HepG2 (cell line): Measurements from ENCODE around the gene MRPL48. TPM values are rescaled to one million over a fixed set of nuclear protein-coding genes. Genes with fewer than 3 reads are reported as not detected.
A peak's percentile ranks its signal among the peaks of the same experiment; 100 is the strongest.

Experiments used
- CEBPB ChIP-seq: IDR thresholded peaks from 2 replicates; pipeline ENCODE4 v1.6.1; 2011; ENCODE audit warnings: low read depth, low read length, improper control_type of control experiment, borderline replicate concordance
- EHMT2 ChIP-seq: fragments of 200-600 bp; sonication (generic); IDR thresholded peaks from 2 replicates; pipeline ENCODE4 v1.7.0; 2017; ENCODE audit warnings: antibody characterized with exemption, low read depth, low read length, borderline replicate concordance
- FOXA3 ChIP-seq: IDR thresholded peaks from 2 replicates; pipeline ENCODE4 v1.6.1; 2016; ENCODE audit warnings: missing genetic modification reagents, missing compliant biosample characterization
- GABPB1 ChIP-seq: IDR thresholded peaks from 2 replicates; pipeline ENCODE4 v1.6.1; 2016; ENCODE audit warnings: mild to moderate bottlenecking, missing genetic modification reagents, moderate library complexity, missing compliant biosample characterization
- GZF1 ChIP-seq: sonication (generic); formaldehyde crosslinking; IDR thresholded peaks from 2 replicates; pipeline ENCODE4 v1.5.1; 2020; ENCODE audit warnings: mild to moderate bottlenecking, missing genetic modification reagents
- KLF16 ChIP-seq, 2 experiments: sonication (generic) in 1 of 2; formaldehyde crosslinking in 1 of 2; IDR thresholded peaks; 2 replicates each; pipeline versions ENCODE4 v1.6.1 to v1.8.0; 2016 to 2023; ENCODE audit warnings: missing genetic modification reagents in 2 of 2, missing compliant biosample characterization in 1 of 2
- ONECUT2 ChIP-seq: sonication (generic); formaldehyde crosslinking; IDR thresholded peaks from 2 replicates; pipeline ENCODE4 v1.4.0; 2020; ENCODE audit warnings: missing genetic modification reagents
- PHF8 ChIP-seq: sonication (generic); formaldehyde crosslinking; IDR thresholded peaks from 2 replicates; pipeline ENCODE4 v1.5.0; 2020; ENCODE audit warnings: missing genetic modification reagents
- REPIN1 ChIP-seq: sonication (generic); formaldehyde crosslinking; IDR thresholded peaks from 2 replicates; pipeline ENCODE4 v1.8.0; 2022; ENCODE audit warnings: missing genetic modification reagents, low read depth, mild to moderate bottlenecking, borderline replicate concordance
- ZBTB4 ChIP-seq: sonication (generic); formaldehyde crosslinking; IDR thresholded peaks from 2 replicates; pipeline ENCODE4 v1.4.0; 2020; ENCODE audit warnings: missing genetic modification reagents, mild to moderate bottlenecking, borderline replicate concordance
- ZEB1 ChIP-seq: IDR thresholded peaks from 2 replicates; pipeline ENCODE4 v1.6.1; 2012; ENCODE audit warnings: mild to moderate bottlenecking, low read depth, inconsistent platforms; ENCODE audit not compliant: insufficient replicate concordance
- ZKSCAN5 ChIP-seq: sonication (generic); formaldehyde crosslinking; IDR thresholded peaks from 2 replicates; pipeline ENCODE4 v1.5.1; 2020; ENCODE audit warnings: mild to moderate bottlenecking, missing genetic modification reagents
- ZNF382 ChIP-seq: sonication (generic); formaldehyde crosslinking; IDR thresholded peaks from 2 replicates; pipeline ENCODE4 v1.5.0; 2020; ENCODE audit warnings: missing genetic modification reagents, mild to moderate bottlenecking, borderline replicate concordance
- ZNF547 ChIP-seq: sonication (generic); formaldehyde crosslinking; IDR thresholded peaks from 2 replicates; pipeline ENCODE4 v1.5.1; 2020; ENCODE audit warnings: mild to moderate bottlenecking, missing genetic modification reagents
- ZNF563 ChIP-seq: sonication (generic); formaldehyde crosslinking; IDR thresholded peaks from 2 replicates; pipeline ENCODE4 v1.8.0; 2022; ENCODE audit warnings: mild to moderate bottlenecking, moderate library complexity, missing genetic modification reagents
- ZNF768 ChIP-seq: sonication (generic); formaldehyde crosslinking; IDR thresholded peaks from 2 replicates; pipeline ENCODE4 v1.4.0; 2020; ENCODE audit warnings: missing genetic modification reagents
- polyA plus RNA-seq, 8 experiments: library from polyadenylated mRNA; depleted of rRNA in 3 of 8; stranded (reverse) in 7 of 8; unstranded in 1 of 8; fragments of >200 nt; fragmentation: Illumina TruSeq in 4 of 8; extraction: Trizol in 4 of 8; gene quantifications; 2 replicates each; pipeline versions ENCODE4 v1.2.1 to v1.2.3, GENCODE V29; 2011 to 2016; ENCODE audit warnings: low read depth in 4 of 8, missing spikeins in 1 of 8, mixed read lengths in 1 of 8; ENCODE audit not compliant: insufficient read depth in 1 of 8
- total RNA-seq, 5 experiments: library from RNA; depleted of rRNA; stranded (reverse); fragments of >200 nt; fragmentation: Illumina TruSeq; extraction: Trizol; gene quantifications; 2 replicates each; pipeline ENCODE4 v1.2.3, GENCODE V29; 2016; ENCODE audit warnings: low read depth in 1 of 5
- TF ChIP-seq, protein P1 (sequence below): sonication (generic); formaldehyde crosslinking; IDR thresholded peaks from 2 replicates; pipeline ENCODE4 v1.5.0; 2020; ENCODE audit warnings: mild to moderate bottlenecking, missing genetic modification reagents
- TF ChIP-seq, protein P2 (sequence below): sonication (generic); formaldehyde crosslinking; IDR thresholded peaks from 2 replicates; pipeline ENCODE4 v1.8.1; 2023; ENCODE audit warnings: missing genetic modification reagents, inconsistent platforms, borderline replicate concordance
- TF ChIP-seq, protein P3 (sequence below): sonication (generic); formaldehyde crosslinking; IDR thresholded peaks from 2 replicates; pipeline ENCODE4 v1.5.0; 2020; ENCODE audit warnings: missing genetic modification reagents

The MRPL48 gene
- total and polyA plus RNA-seq, 2 of the 13 experiments (the other 11 are each of a cell fraction or from before 2014, with no cell fraction given) = 61.2 to 67.9 TPM

GRCh38 chr11:73760679-73761402 is 26.8 kb upstream of the MRPL48 start, which contains the start of gene RAB6A (continued):
- TF ChIP-seq, protein P1, sequence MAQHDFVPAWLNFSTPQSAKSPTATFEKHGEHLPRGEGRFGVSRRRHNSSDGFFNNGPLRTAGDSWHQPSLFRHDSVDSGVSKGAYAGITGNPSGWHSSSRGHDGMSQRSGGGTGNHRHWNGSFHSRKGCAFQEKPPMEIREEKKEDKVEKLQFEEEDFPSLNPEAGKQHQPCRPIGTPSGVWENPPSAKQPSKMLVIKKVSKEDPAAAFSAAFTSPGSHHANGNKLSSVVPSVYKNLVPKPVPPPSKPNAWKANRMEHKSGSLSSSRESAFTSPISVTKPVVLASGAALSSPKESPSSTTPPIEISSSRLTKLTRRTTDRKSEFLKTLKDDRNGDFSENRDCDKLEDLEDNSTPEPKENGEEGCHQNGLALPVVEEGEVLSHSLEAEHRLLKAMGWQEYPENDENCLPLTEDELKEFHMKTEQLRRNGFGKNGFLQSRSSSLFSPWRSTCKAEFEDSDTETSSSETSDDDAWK (CRISPR knock-in tag) = no peak
- TF ChIP-seq FOXA3 (CRISPR knock-in tag) = no peak
- TF ChIP-seq, protein P2, sequence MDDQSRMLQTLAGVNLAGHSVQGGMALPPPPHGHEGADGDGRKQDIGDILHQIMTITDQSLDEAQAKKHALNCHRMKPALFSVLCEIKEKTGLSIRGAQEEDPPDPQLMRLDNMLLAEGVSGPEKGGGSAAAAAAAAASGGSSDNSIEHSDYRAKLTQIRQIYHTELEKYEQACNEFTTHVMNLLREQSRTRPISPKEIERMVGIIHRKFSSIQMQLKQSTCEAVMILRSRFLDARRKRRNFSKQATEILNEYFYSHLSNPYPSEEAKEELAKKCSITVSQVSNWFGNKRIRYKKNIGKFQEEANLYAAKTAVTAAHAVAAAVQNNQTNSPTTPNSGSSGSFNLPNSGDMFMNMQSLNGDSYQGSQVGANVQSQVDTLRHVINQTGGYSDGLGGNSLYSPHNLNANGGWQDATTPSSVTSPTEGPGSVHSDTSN (CRISPR knock-in tag) = no peak
- peak; percentile 69; the same call in 1 of the 2 replicates for TF ChIP-seq GABPB1 (CRISPR knock-in tag)
- peak; percentile 67; the same call in 1 of the 2 replicates for TF ChIP-seq CEBPB
- TF ChIP-seq ZKSCAN5 (CRISPR knock-in tag) = no peak
- 0 out of 2 replicates have a peak, but pooled peaks have one; percentile 38 for TF ChIP-seq REPIN1 (CRISPR knock-in tag)
- TF ChIP-seq KLF16 (CRISPR knock-in tag; IDR thresholded peaks at IDR 0.05) = peak in 1 of 2 experiments; percentile 70; a peak in 1 of 4 replicates
- TF ChIP-seq EHMT2 = no peak
- TF ChIP-seq PHF8 (CRISPR knock-in tag) = peak; percentile 83
- TF ChIP-seq ZNF768 (CRISPR knock-in tag) = no peak; the same call in 1 of the 2 replicates
- TF ChIP-seq ZEB1 = no peak
- TF ChIP-seq ZNF382 (CRISPR knock-in tag) = no peak
- TF ChIP-seq ZBTB4 (CRISPR knock-in tag) = 0 out of 2 replicates have a peak, but pooled peaks have one; percentile 18
- 0 out of 2 replicates have a peak, but pooled peaks have one; percentile 50 for TF ChIP-seq ZNF563 (CRISPR knock-in tag)
- TF ChIP-seq, protein P3, sequence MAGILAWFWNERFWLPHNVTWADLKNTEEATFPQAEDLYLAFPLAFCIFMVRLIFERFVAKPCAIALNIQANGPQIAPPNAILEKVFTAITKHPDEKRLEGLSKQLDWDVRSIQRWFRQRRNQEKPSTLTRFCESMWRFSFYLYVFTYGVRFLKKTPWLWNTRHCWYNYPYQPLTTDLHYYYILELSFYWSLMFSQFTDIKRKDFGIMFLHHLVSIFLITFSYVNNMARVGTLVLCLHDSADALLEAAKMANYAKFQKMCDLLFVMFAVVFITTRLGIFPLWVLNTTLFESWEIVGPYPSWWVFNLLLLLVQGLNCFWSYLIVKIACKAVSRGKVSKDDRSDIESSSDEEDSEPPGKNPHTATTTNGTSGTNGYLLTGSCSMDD (CRISPR knock-in tag) = no peak
- TF ChIP-seq ONECUT2 (CRISPR knock-in tag) = no peak
- peak; percentile 16; the same call in 1 of the 2 replicates for TF ChIP-seq ZNF547 (CRISPR knock-in tag)
- TF ChIP-seq GZF1 = no peak
